CD4-positive, alpha-beta T cell treated with Interleukin-6 for 4 hours (primary cell): ENCODE data around the gene STXBP5L.
A peak's percentile ranks its signal among the peaks of the same experiment; 100 is the strongest.
"Not testable (repeated sequence)": the region's sequence is repeated elsewhere in the genome, so short reads cannot be mapped to it uniquely, and the experiment has no call there.

Source experiments
- DNase-seq: peaks from one replicate; pipeline ENCODE4 v3.0.0-alpha.2; 2020; ENCODE audit warnings: mixed read lengths

Gene STXBP5L

GRCh38 chr3:120908030-120908794 is at the start of gene STXBP5L:
Gene STXBP5L (plus strand): TSS chr3:120908205. CDS start chr3:120909579, 1,374 bp downstream.
- peak; percentile 13 for DNase-seq

- no peak for DNase-seq
Observed at GRCh38 chr3:120858521-120858920, 49.5 kb upstream of the STXBP5L start.

DNA sequence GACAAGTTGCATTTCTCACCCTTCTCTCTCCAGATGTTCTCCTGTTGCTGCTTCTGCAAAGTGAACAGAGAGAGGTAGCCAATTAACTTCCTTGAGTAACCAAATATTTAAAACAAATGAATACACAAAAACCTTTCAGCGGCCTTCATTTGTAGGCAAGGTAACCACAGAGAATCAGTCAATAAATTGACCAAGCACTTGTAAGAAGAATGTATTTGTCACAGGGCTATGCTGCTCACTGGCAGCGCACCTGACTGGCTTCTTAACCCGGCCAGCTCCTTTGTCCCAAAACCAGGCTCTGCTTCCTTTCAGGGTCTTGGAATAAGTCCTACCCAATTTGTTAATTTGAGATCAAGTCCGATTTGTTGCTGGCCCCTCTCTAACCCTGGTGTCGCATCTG is 43.5 kb upstream of the STXBP5L start:
- DNase-seq: no peak

DNA sequence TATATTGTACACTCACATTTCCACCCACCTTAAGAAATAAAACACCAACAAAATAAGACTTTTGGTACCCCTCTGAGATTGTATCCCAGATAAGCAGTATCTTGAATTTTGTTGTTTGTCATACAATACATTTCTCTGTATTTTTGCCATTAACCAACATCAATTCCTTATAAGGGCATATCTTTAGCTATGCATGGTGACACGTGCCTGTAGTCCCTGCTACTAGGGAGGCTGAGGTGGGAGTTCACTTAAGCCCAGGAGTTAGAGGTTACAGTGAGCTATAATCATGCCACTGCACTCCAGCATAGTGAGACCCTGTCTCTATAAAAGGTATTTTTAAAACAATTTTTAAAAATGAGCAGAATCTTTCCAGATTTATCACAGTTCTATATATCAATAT is 32.5 kb upstream of the STXBP5L start:
- no peak for DNase-seq

GRCh38 chr3:120875989-120876388 is 32.0 kb upstream of the STXBP5L start:
- no peak for DNase-seq

- DNase-seq: no peak
Observed at GRCh38 chr3:120879411-120879810, 28.6 kb upstream of the STXBP5L start.

DNA sequence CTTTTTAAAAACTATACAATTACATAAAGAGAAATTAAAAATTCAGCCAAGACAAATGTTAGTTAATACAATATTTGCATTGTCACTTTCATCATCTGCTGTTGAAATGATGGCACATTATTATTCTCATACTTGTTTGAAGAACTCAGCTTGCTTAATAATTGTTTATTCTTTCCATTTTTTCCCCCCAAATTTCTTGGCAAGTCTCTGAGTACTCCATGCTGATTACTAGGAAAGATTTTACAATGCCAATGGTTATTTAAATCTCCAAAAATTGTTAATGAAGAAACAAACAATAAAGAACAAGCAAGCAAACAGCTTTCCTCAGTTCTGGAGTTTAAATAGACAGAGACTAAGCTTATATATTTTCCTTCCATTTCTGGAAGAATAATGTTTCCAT is 15.1 kb upstream of the STXBP5L start:
- no peak for DNase-seq

GRCh38 chr3:120894316-120895057 is 13.5 kb upstream of the STXBP5L start:
- no peak for DNase-seq

- not testable (repeated sequence) for DNase-seq
Observed at GRCh38 chr3:120901716-120902115, 6.3 kb upstream of the STXBP5L start.

DNA sequence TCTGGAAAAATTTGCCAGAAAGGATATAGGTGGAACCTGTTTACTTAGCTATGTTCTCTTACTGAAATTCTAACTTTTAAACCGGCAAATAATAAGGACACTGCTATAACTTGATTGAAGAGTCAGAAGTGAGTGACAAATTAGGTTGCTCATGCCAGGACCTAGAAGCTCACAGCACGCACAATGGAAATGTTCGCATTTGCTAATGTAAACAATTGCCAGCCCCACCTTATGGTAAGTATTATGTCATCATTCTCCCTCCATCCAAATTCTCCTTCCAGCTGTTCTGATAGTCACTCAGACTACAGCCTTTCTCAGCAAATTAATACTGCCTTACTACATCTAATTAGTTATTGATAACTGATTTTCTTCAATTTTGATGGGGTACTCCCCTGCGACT is 4.8 kb upstream of the STXBP5L start:
- no peak for DNase-seq

- no peak for DNase-seq
Observed at GRCh38 chr3:120907659-120908029, 361 bp upstream of the STXBP5L start.

DNA sequence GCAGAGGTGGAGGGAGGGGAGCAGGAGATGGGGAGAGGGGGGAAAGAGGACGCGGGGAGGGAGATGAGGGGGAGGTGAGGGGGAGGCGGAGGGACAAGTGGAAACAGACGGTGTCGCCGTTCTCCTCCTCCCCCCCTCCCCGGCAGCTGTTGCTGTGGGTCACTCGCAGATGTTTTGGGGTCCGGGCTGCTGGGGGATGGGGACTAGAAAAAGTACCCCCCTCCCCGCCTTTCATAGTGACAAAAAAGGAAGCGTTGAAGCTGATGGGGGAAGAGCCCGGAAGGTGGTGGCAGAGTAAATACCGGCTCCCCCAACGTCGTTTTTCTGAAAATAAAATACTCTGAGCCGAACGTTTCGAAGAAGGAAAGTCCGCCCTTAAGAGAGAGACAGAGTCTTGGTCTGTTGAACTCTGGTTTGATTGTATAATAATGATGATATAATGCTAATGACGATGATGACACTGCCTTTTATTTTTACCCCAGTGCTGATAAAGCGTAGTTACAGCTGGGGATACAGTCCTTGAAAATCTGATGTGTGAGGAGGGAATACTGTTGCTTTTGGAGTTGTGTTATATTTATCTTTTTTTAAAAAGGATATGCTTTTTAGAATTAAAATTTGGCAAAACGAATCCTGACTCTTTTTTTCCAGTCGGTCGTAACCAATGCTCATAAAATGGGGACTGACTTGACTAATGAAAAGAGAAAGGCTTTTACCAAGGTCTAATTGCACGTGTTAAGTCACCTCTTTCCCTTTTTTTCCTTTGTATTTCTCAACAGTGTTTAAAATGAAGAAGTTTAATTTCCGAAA is 993 bp downstream of the STXBP5L start:
- no peak for DNase-seq

GRCh38 chr3:120909602-120909878 is 1.5 kb downstream of the STXBP5L start:
- no peak for DNase-seq

- DNase-seq: no peak
Observed at GRCh38 chr3:120926146-120926545, 18.1 kb downstream of the STXBP5L start.

GRCh38 chr3:120928991-120929390 is 21.0 kb downstream of the STXBP5L start:
- no peak for DNase-seq

- DNase-seq: no peak
Observed at GRCh38 chr3:120931593-120931992, 23.6 kb downstream of the STXBP5L start.

GRCh38 chr3:120956143-120956542 is 48.1 kb downstream of the STXBP5L start:
- DNase-seq: no peak

- DNase-seq: no peak
Observed at GRCh38 chr3:120982608-120983320, 74.8 kb downstream of the STXBP5L start.

- no peak for DNase-seq
Observed at GRCh38 chr3:120983321-120983665, 75.3 kb downstream of the STXBP5L start.

GRCh38 chr3:120983841-120984240 is 75.8 kb downstream of the STXBP5L start:
- DNase-seq: no peak

- DNase-seq: no peak
Observed at GRCh38 chr3:120985242-120985641, 77.2 kb downstream of the STXBP5L start.

- no peak for DNase-seq
Observed at GRCh38 chr3:120988994-120989393, 81.0 kb downstream of the STXBP5L start.

DNA sequence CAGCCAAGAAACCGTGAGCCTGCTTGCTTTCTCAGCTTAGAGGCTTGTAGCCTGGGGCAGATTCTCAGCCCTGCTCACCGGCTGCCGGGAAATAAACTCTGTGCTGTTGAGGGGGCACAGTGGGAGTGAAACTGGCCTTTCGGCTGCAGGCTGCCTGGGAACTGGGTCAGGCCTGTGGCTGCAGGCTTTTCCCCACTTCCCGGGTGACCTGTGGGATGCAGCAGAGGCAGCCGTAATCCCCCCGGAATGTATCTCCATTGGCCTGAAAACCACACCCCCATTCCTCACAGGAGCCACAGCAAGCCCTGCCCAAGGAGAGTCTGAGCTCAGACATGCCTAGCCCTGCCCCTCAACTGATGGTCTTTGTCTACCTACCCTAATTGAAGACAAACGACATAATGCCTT is 110.9 kb downstream of the STXBP5L start:
- DNase-seq: no peak
